ENCODE measurements around the gene DUSP9. TPM values are rescaled to one million over a fixed set of nuclear protein-coding genes. Genes with fewer than 3 reads are reported as not detected.

DUSP9 gene
- total RNA-seq, 1 experiment from 2014 or later: 2.4 TPM

DNA sequence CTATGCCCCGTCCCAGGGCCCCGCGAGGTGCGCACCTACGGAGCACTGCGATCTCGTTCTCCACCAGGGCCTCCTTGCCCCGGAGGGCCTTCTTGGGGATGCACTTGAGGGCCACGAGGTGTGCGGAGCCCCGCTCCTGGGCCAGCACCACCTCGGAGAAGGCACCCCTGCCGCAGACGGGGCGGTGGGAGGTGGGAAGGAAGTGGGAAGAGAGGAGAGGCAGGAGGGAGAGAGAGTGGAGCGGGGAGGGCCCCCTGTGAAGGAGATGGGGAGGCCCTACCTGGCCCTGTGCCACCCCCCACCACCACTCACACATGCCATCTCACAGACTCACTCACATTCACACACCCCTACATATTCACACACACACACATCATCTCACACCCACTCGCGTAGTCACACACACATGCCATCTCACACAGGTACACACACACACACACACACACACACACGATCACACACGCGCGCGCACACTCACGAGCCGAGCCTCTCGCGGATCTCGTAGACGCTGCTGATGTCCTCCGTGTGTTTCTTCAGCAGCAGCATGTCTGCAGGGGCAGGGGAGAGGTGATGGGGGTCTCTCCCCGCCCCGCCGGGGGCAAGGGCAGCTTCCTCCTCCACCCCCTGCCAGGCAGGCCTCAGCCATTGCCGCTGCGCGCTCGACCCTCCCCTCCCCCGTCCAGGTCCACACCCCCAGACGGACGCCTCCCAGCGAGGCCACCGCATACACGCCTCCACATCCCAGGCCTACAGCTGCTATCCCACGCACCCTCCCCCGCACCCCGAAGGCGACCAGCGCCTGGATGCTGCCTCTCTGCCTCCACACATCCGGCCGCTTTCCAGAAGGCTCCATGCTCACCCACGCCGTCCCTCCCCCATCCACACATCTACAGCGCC is 25.8 kb downstream of the DUSP9 start:
- Histone ChIP-seq H3K79me1 (ENCODE audit: insufficient read depth, low read depth, low read length, poor library complexity, severe bottlenecking) (no peaks in the 10 kb centered on the region), H3K9ac (ENCODE audit: extremely low read depth, insufficient read length, low read length) (no peak overlapping the region), H3K14ac (ENCODE audit: insufficient read depth, low read length) (no peak overlapping the region; the same call in 1 of the 2 replicates), H3K4ac (ENCODE audit: low read depth, low read length) (no peak overlapping the region), H4K20me1 (ENCODE audit: control insufficient read depth, insufficient read depth, insufficient read length) (no peaks in the 10 kb centered on the region), H2BK5ac (ENCODE audit: insufficient read length, low read length) (no peak overlapping the region), H2BK20ac (ENCODE audit: low read depth, low read length, poor library complexity, severe bottlenecking) (no peak overlapping the region), H3K9me3 (ENCODE audit: control insufficient read depth, low read depth, low read length) (peaks cover 7% of the 10 kb centered on the region), H2BK15ac (ENCODE audit: low read depth, low read length) (no peak overlapping the region), H3K18ac (ENCODE audit: insufficient read length, low read depth, low read length) (no peak overlapping the region), H3K56ac (ENCODE audit: insufficient read length, low read depth, low read length) (no peak overlapping the region), H3K79me2 (ENCODE audit: insufficient read depth, low read length) (no peaks in the 10 kb centered on the region), H3K23ac (ENCODE audit: insufficient read length, low read depth, low read length) (no peak overlapping the region), H2AFZ (ENCODE audit: low read length) (no peak overlapping the region), H3K4me1 (ENCODE audit: insufficient read depth, low read length) (no peaks in the 10 kb centered on the region), H3K27me3 (ENCODE audit: insufficient read depth, low read length) (no peaks in the 10 kb centered on the region; the same call in 1 of the 2 replicates), H4K8ac (replicated peaks; ENCODE audit: insufficient read length, low read depth, low read length) (no peak overlapping the region), H3K27ac (ENCODE audit: insufficient read length, low read depth, low read length) (no peak overlapping the region), H3K23me2 (ENCODE audit: insufficient read length, low read depth, low read length, poor library complexity, severe bottlenecking) (no peaks in the 10 kb centered on the region), H2AK5ac (ENCODE audit: insufficient read length, low read length) (no peak overlapping the region), H2BK12ac (ENCODE audit: insufficient read length, low read depth, low read length) (no peak overlapping the region), H3K4me2 (ENCODE audit: insufficient read depth, insufficient read length, low read length) (no peak overlapping the region), H3T11ph (ENCODE audit: low read length) (no peak overlapping the region), H4K5ac (ENCODE audit: insufficient read length, low read depth, low read length) (no peak overlapping the region), H4K91ac (ENCODE audit: insufficient read length, low read depth, low read length) (no peak overlapping the region), H2BK120ac (ENCODE audit: low read depth, low read length, poor library complexity, severe bottlenecking) (no peak overlapping the region)
- peaks cover 10 to 25% of the 10 kb centered on the region in 2 experiments for H3K4me1 Mint-ChIP-seq
- DNase-seq: no peak
- H3K36me3 Mint-ChIP-seq (ENCODE audit: insufficient read depth in 1 of 3, low read depth in 3 of 3): peaks cover 2 to 14% (median 10%) of the 10 kb centered on the region in 3 experiments; a peak in 4 of 7 replicates
- peaks cover 56 to 69% of the 10 kb centered on the region in 2 experiments for H3K9me3 Mint-ChIP-seq
- TF ChIP-seq, protein P1, sequence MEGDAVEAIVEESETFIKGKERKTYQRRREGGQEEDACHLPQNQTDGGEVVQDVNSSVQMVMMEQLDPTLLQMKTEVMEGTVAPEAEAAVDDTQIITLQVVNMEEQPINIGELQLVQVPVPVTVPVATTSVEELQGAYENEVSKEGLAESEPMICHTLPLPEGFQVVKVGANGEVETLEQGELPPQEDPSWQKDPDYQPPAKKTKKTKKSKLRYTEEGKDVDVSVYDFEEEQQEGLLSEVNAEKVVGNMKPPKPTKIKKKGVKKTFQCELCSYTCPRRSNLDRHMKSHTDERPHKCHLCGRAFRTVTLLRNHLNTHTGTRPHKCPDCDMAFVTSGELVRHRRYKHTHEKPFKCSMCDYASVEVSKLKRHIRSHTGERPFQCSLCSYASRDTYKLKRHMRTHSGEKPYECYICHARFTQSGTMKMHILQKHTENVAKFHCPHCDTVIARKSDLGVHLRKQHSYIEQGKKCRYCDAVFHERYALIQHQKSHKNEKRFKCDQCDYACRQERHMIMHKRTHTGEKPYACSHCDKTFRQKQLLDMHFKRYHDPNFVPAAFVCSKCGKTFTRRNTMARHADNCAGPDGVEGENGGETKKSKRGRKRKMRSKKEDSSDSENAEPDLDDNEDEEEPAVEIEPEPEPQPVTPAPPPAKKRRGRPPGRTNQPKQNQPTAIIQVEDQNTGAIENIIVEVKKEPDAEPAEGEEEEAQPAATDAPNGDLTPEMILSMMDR (conservative IDR thresholded peaks at IDR 0.05): no peak
- no CpG with 5 or more reads among the region's 53 CpGs for WGBS (ENCODE audit: extremely low coverage, insufficient read length, low lambda C conversion rate)
- peaks cover 18% of the 10 kb centered on the region for H3K27me3 Mint-ChIP-seq (ENCODE audit: low read depth)
- H3K4me3 Mint-ChIP-seq: peak overlapping the region; percentile 47 to 72
- no peak overlapping the region for H3K27ac Mint-ChIP-seq
